Nephron progenitor cell (in vitro differentiated cells): ENCODE results near the gene CYP1A1.
"Not testable (repeated sequence)": the region's sequence is repeated elsewhere in the genome, so short reads cannot be mapped to it uniquely, and the experiment has no call there.

Experiments used
- DNase-seq: peaks from one replicate; pipeline ENCODE4 v3.0.0; 2021
- H3K27ac Mint-ChIP-seq: 2 replicates; pipeline ENCODE4 v1.8.0; 2021; ENCODE audit warnings: mild to moderate bottlenecking, moderate library complexity, mixed read lengths
- H3K27me3 Mint-ChIP-seq: 2 replicates; pipeline ENCODE4 v1.8.0; 2021; ENCODE audit warnings: mild to moderate bottlenecking, low read depth, mixed read lengths; ENCODE audit not compliant: poor library complexity
- H3K36me3 Mint-ChIP-seq: 2 replicates; pipeline ENCODE4 v1.8.0; 2021; ENCODE audit warnings: low read depth, mixed read lengths
- H3K4me1 Mint-ChIP-seq: 2 replicates; pipeline ENCODE4 v1.8.0; 2021; ENCODE audit warnings: mixed read lengths
- H3K4me3 Mint-ChIP-seq: 2 replicates; pipeline ENCODE4 v1.8.0; 2021; ENCODE audit warnings: mild to moderate bottlenecking, moderate library complexity, mixed read lengths
- H3K9me3 Mint-ChIP-seq: 2 replicates; pipeline ENCODE4 v1.8.0; 2021; ENCODE audit warnings: mild to moderate bottlenecking, moderate library complexity, mixed read lengths
- CTCF ChIP-seq: fragments of 200-600 bp; sonication (generic); IDR thresholded peaks from 2 replicates; pipeline ENCODE4 v1.5.0; 2021; ENCODE audit warnings: antibody characterized with exemption

CYP1A1 gene

DNA sequence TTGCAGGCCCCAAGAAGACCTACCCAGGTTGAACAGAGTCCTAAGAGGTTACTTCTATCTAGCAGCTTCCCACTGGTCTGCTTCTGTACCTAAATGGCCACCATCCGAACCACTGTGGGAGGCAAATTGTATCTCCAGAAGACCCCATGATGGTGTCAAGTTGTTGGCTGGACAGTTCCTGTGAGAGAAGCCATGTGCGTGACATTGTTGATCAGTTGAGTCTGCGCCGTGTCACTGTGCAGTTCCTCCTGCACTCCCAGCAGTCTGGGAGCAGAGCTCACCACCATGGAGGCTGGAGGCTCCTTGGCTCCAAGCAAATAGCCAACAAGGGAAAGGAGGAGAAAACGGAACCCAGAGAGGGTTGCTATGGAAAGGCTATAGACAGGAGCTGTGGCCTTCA lies 7.5 kb upstream of the CYP1A1 start:
- Mint-ChIP-seq H3K9me3 (peaks cover 16% of the 10 kb centered on the region), H3K4me3 (no peak overlapping the region), H3K4me1 (peaks cover 14% of the 10 kb centered on the region), H3K27ac (no peak overlapping the region), H3K36me3 (no peaks in the 10 kb centered on the region), H3K27me3 (peaks cover 76% of the 10 kb centered on the region)
- TF ChIP-seq CTCF: no peak
- no peak for DNase-seq

GRCh38 chr15:74730619-74731316 lies 5.4 kb upstream of the CYP1A1 start:
- Mint-ChIP-seq H3K27me3 (peaks cover 71% of the 10 kb centered on the region), H3K36me3 (peaks cover 5% of the 10 kb centered on the region), H3K4me3 (no peak overlapping the region), H3K9me3 (peaks cover 20% of the 10 kb centered on the region), H3K27ac (no peak overlapping the region), H3K4me1 (peaks cover 14% of the 10 kb centered on the region)
- no peak for DNase-seq
- TF ChIP-seq CTCF: no peak

- not testable (repeated sequence) for H3K4me3 Mint-ChIP-seq, DNase-seq, H3K27ac Mint-ChIP-seq, H3K36me3 Mint-ChIP-seq
- Mint-ChIP-seq H3K4me1 (peaks cover 17% of the 10 kb centered on the region), H3K9me3 (peaks cover 20% of the 10 kb centered on the region), H3K27me3 (peaks cover 66% of the 10 kb centered on the region)
These were observed 4.0 kb upstream of the CYP1A1 start for GRCh38 chr15:74729372-74729771.

GRCh38 chr15:74728699-74729098 lies 3.4 kb upstream of the CYP1A1 start:
- not testable (repeated sequence) for DNase-seq, H3K4me3 Mint-ChIP-seq, H3K36me3 Mint-ChIP-seq, H3K27ac Mint-ChIP-seq
- Mint-ChIP-seq H3K9me3 (peaks cover 20% of the 10 kb centered on the region), H3K4me1 (peaks cover 23% of the 10 kb centered on the region), H3K27me3 (peaks cover 66% of the 10 kb centered on the region)

- no peak for DNase-seq
- Mint-ChIP-seq H3K4me3 (no peak overlapping the region), H3K4me1 (peaks cover 27% of the 10 kb centered on the region), H3K36me3 (peaks cover 5% of the 10 kb centered on the region), H3K27ac (no peak overlapping the region), H3K27me3 (peaks cover 62% of the 10 kb centered on the region), H3K9me3 (peaks cover 20% of the 10 kb centered on the region)
- no peak for TF ChIP-seq CTCF
These were observed 2.4 kb upstream of the CYP1A1 start for GRCh38 chr15:74727727-74728126.

- Mint-ChIP-seq H3K27me3 (peaks cover 60% of the 10 kb centered on the region), H3K27ac (no peak overlapping the region), H3K4me1 (peaks cover 27% of the 10 kb centered on the region), H3K36me3 (peaks cover 5% of the 10 kb centered on the region), H3K9me3 (peaks cover 20% of the 10 kb centered on the region), H3K4me3 (peak overlapping the region; percentile 73)
- TF ChIP-seq CTCF: no peak
- DNase-seq: no peak
These were observed 1.4 kb upstream of the CYP1A1 start for GRCh38 chr15:74726774-74727164.
